GM21529 (cell line): ENCODE measurements around the gene TCF12.
"Not testable (repeated sequence)": the region's sequence is repeated elsewhere in the genome, so short reads cannot be mapped to it uniquely, and the experiment has no call there.

Experiments used
- ATAC-seq: cut with Tn5 transposase; IDR thresholded peaks from one replicate; pipeline ENCODE4 v1.9.1; 2021; ENCODE audit not compliant: unreplicated experiment

Gene TCF12

GRCh38 chr15:56977232-56977631 lies 58.8 kb downstream of the TCF12 start:
- ATAC-seq: no peak

DNA sequence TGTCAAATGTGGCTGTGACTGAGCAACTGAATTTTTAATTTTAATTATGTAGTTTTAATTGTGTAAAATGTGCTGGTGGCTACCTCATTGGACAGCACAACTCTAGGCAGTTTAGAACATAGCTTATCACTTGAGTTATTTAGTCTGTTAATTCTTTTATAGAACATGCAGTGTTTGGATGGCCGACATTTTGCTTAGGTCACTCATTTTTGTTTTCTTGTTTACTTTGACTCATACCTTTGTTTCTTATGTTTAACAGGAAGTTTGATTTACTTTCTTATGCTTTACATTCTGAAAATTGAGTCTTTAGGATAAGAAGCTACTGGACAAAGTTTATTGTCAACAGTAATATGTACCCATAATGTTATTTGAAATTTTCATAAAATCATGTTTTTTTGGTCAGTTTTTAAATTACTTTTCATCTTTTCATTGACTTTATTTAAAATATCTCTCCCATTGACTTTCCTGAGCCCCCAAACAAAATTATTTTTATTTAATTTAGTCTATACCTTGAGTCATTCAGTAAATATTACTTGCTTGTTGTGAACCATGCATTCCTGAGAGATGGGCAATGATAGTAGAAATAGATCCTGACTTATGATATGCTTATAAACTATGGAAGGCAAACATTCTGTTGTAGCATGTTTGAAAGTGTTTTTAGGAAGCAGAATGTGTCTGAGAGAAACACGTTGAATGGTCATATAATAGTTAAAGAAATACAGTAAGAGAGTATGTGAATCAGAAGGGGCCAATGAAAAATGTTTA lies 60.6 kb downstream of the TCF12 start:
- no peak for ATAC-seq

GRCh38 chr15:56980473-56980872 lies 62.0 kb downstream of the TCF12 start:
- no peak for ATAC-seq

GRCh38 chr15:56981160-56981559 lies 62.7 kb downstream of the TCF12 start:
- ATAC-seq: no peak

- ATAC-seq: no peak
Measured at GRCh38 chr15:56982987-56983386, 64.5 kb downstream of the TCF12 start.

DNA sequence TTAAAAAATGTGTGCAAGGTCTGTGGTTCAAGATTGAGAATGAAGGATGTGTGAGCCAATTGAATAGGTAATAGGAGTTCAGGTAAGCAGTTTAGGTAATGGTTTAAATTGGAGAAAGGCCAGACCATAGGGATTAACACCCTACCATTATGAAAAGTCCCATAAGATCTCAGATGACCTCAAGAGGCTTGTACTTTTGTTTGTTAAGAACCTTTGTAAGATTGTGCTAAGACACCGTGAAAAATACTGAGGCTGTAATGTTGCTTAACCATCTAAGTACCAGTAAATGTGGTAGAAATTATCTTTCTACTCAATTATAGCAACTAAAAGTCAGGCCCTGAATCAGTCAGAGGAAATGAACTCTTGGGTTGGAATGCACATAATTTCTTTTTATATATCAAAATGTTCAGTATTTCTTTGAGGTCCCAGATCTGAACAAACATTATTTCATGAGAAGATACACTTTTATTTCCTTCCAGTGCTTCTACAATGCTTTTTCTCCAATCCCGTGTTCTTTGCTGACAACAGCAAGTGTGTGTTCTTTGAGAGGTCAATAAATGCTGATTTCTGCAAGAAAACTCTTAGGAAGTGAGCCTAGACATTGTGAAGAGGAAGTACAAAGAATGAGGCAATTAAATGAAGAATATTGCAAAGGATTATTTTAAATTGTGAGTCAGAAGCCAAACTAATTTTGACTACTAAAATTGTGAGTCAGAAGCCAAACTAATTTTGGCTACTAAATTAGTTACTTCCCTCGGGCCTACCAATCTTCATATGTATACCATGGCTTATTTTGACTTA lies 66.4 kb downstream of the TCF12 start:
- ATAC-seq: no peak

DNA sequence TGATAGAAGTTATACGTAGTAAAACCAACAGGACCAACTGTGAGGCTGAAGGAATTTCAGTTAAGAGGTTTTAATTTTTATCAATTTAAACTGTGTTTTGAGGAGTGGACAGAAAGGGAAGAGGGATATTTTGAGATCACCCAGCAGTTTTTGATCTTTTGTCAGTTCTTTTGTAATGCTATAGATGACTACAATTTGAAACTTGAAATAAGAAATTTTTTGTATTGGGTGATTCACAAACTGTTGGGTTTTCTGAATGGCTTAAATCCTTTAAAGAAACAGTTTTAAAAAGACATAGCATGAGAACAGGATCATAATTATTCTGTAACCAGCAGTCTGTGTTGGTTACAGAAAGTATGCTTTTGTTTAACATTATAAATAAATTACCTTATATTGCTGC lies 67.4 kb downstream of the TCF12 start:
- no peak for ATAC-seq

DNA sequence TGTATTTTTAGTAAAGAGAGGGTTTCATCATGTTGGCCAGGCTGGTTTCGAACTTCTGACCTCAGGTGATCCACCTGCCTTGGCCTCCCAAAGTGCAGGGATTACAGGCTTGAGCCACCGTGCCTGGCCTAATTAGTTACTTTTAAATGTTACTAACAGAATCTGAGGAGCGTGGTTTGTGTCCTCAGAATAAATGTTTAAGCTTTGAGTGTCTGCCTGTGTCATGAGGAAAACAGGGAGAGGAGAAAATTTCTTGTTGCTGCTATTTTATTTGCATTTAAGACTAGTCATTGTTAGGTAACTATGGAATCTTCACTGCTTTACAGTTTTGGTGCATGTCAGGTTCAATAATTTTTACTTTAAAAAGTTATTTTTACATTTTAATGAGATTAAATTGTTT lies 68.8 kb downstream of the TCF12 start:
- ATAC-seq: no peak

GRCh38 chr15:56988219-56988618 lies 69.8 kb downstream of the TCF12 start:
- ATAC-seq: no peak

GRCh38 chr15:56989411-56989924 lies 71.0 kb downstream of the TCF12 start:
- ATAC-seq: peak; percentile 63

DNA sequence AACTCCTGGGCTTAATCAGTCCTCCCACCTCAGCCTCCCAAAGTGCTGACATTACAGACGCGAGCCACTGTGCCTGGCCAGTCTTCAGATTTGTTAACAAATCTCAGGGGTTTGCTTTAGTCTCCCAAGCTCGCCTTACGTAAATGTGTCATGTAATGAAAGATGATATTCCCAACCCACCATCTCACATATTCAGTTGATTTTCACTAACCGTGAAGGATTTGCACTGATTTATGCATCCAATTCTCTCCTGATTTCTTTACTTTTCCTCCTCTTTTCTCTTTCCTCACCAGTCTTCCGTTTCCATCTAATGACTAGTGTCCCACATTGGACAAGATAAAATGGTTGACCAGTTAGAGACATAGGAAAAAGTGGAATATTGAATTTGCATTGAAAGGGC lies 72.6 kb downstream of the TCF12 start:
- ATAC-seq: no peak

DNA sequence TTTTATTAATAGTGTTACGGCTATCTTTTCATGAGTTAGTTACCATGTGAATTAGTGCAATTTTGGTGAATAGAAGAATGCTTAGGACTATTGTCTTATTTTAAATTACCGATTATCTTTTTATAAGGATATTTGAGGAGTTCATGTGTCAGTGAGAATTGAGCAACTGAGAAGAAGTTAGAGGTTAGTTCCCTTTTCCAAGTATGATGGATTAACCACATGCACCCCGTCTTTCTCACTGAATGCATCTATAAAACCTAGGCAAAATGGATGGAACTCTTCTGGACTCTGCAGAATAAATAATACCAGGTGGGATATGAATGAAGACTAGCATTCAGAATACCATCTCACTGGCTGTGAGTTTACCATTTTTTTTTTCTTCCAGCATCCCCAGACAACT lies 74.3 kb downstream of the TCF12 start:
- ATAC-seq: no peak

DNA sequence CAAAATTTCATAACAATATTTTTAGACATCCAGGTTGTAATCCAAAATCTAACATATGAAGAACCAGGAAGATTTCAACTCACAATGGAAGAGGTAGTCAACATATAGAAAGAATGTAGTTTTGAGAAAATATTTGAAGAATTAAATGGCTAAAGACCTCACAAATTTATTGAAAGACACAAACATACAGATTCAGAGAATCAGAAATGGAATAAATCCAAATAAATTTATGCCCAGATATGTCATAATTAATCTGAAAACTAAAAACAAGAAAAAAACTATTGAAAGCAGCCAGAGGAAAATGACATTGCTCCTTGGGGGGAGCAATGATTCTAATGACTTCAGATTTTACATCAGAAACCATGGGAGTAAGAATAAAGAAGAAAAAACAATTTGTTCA lies 75.8 kb downstream of the TCF12 start:
- ATAC-seq: no peak

- ATAC-seq: no peak
Measured at GRCh38 chr15:56996093-56996492, 77.6 kb downstream of the TCF12 start.

GRCh38 chr15:56996746-56997470 lies 78.5 kb downstream of the TCF12 start:
- ATAC-seq: no peak

GRCh38 chr15:57003418-57003817 lies 85.0 kb downstream of the TCF12 start:
- ATAC-seq: no peak

DNA sequence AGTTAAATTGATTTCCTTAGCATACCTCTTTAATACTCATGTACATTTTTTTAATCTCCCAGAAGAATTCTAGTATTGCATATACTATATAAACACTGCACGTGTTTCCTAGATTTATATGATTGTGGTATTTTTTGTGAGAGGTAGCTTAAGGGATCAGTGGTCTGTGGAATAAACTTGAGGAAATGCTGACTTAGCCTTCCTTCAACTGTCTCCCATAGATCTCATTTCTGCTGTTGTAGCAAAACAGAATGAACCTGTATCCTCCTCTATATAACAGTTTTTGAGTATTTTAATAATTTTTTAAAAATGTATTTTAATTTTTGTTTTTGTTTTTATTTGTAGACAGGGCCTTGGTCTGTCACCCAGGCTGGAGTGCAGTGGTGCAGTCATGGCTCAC lies 86.8 kb downstream of the TCF12 start:
- ATAC-seq: no peak

DNA sequence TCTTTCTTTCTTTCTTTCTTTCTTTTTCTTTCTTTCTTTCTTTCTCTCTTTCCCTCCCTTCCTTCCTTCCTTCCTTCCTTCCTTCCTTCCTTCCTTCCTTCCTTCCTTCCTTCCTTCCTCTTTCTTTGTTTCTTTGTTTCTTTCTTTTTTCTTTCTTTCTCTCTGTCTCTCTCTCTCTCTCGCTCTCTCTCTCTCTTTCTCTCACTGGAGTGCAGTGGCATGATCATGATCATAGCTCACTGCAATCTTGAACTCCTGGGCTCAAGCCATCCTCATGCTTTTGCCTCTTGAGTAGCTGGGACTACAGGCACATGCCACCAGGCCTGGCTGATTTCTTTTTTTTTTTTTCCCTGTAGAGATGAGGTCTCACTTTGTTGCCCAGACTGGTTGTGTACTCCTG lies 89.4 kb downstream of the TCF12 start:
- not testable (repeated sequence) for ATAC-seq

DNA sequence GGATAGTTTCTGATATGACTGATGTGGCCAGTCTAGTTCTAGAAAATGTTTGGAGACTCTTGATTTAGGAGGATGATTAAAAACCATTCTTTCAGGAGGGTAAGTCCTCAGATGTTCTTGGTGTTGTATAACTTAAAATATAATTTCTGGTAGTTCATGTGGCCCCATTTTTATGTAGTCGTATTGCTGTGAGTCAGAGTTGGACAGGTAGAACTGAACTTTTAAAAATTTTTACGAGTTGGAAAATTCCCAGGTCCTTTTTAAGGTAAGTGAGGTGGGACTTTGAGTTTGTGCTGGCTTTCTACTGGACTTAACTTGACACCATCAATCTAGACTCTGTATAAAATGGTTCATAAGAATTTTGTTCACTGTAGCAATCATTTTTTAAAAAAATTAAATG lies 92.3 kb downstream of the TCF12 start:
- no peak for ATAC-seq

- no peak for ATAC-seq
Measured at GRCh38 chr15:57012556-57012955, 94.1 kb downstream of the TCF12 start.

DNA sequence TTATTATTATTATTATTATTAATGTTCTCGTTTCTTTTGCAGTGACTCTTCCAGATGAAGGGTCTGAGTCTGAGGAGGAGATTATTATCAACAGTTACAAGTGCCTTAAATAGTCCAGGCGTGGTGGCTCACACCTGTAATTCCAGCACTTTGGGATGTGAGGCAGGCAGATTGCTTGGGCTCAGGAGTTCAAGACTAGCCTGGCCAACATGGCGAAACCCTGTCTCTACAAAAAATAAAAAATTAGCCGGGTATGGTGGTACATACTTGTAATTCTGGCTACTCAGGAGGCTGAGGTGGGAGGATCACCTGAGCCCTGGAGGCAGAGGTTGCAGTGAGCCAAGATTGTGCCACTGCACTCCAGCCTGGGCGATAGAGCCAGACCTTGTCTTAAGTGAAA lies 96.5 kb downstream of the TCF12 start:
- ATAC-seq: not testable (repeated sequence)

GRCh38 chr15:57015360-57015759 lies 96.9 kb downstream of the TCF12 start:
- ATAC-seq: no peak
